Measurements from ENCODE around the gene PRKAG2.
"Not testable (repeated sequence)": the region's sequence is repeated elsewhere in the genome, so short reads cannot be mapped to it uniquely, and the experiment has no call there.

PRKAG2 gene

GRCh38 chr7:151565541-151565940, 311.4 kb downstream of the PRKAG2 start:
- FAIRE-seq (no peak), DNase-seq (ENCODE audit: extremely low spot score, insufficient read length, low read depth) (no peak)

- FAIRE-seq (no peak), DNase-seq (ENCODE audit: extremely low spot score, insufficient read length, low read depth) (no peak)
Measured at GRCh38 chr7:151560243-151560642, 316.7 kb downstream of the PRKAG2 start.

- no peak for FAIRE-seq
- no peak for DNase-seq (ENCODE audit: extremely low spot score, insufficient read length, low read depth)
Measured at GRCh38 chr7:151559557-151560183, 317.2 kb downstream of the PRKAG2 start.

- FAIRE-seq (no peak), DNase-seq (ENCODE audit: extremely low spot score, insufficient read length, low read depth) (no peak)
Measured at GRCh38 chr7:151558575-151558974, 318.3 kb downstream of the PRKAG2 start.

GRCh38 chr7:151556592-151556991, 320.3 kb downstream of the PRKAG2 start:
- no peak for DNase-seq (ENCODE audit: extremely low spot score, insufficient read length, low read depth)
- FAIRE-seq = no peak

GRCh38 chr7:151553356-151553755, 323.6 kb downstream of the PRKAG2 start:
- no peak for FAIRE-seq
- no peak for DNase-seq (ENCODE audit: extremely low spot score, insufficient read length, low read depth)

GRCh38 chr7:151552352-151553028, 324.4 kb downstream of the PRKAG2 start:
- no peak for DNase-seq (ENCODE audit: extremely low spot score, insufficient read length, low read depth)
- no peak for FAIRE-seq

- FAIRE-seq (no peak), DNase-seq (ENCODE audit: extremely low spot score, insufficient read length, low read depth) (no peak)
Measured at GRCh38 chr7:151551820-151552219, 325.1 kb downstream of the PRKAG2 start.

- DNase-seq (ENCODE audit: extremely low spot score, insufficient read length, low read depth) (peak; percentile 25), FAIRE-seq (no peak)
Measured at GRCh38 chr7:151550656-151551286, 326.1 kb downstream of the PRKAG2 start.

- FAIRE-seq = no peak
- no peak for DNase-seq (ENCODE audit: extremely low spot score, insufficient read length, low read depth)
Measured at GRCh38 chr7:151549644-151550043, 327.3 kb downstream of the PRKAG2 start.

GRCh38 chr7:151549083-151549482, 327.8 kb downstream of the PRKAG2 start:
- DNase-seq (ENCODE audit: extremely low spot score, insufficient read length, low read depth) = no peak
- no peak for FAIRE-seq

GRCh38 chr7:151544183-151544582, 332.7 kb downstream of the PRKAG2 start:
- DNase-seq (ENCODE audit: extremely low spot score, insufficient read length, low read depth) = no peak
- no peak for FAIRE-seq

- FAIRE-seq (no peak), DNase-seq (ENCODE audit: extremely low spot score, insufficient read length, low read depth) (no peak)
Measured at GRCh38 chr7:151542606-151543130, 334.2 kb downstream of the PRKAG2 start.

- FAIRE-seq = no peak
Measured at GRCh38 chr7:151541709-151542499, 335.0 kb downstream of the PRKAG2 start.

GRCh38 chr7:151540146-151540545, 336.8 kb downstream of the PRKAG2 start:
- FAIRE-seq = no peak
- no peak for DNase-seq (ENCODE audit: extremely low spot score, insufficient read length, low read depth)

More at GRCh38 chr7:151541709-151542499, 335.0 kb downstream of the PRKAG2 start:
- DNase-seq (ENCODE audit: extremely low spot score, insufficient read length, low read depth) = no peak

- FAIRE-seq (no peak), DNase-seq (ENCODE audit: extremely low spot score, insufficient read length, low read depth) (no peak)
Measured at GRCh38 chr7:151539088-151539671, 337.7 kb downstream of the PRKAG2 start.

GRCh38 chr7:151537818-151538561, 338.9 kb downstream of the PRKAG2 start:
- no peak for DNase-seq (ENCODE audit: extremely low spot score, insufficient read length, low read depth)
- no peak for FAIRE-seq

- not testable (repeated sequence) for FAIRE-seq; DNase-seq (ENCODE audit: extremely low spot score, insufficient read length, low read depth)
Measured at GRCh38 chr7:151536178-151536577, 340.7 kb downstream of the PRKAG2 start.

GRCh38 chr7:151529842-151530241, 347.1 kb downstream of the PRKAG2 start:
- DNase-seq (ENCODE audit: extremely low spot score, insufficient read length, low read depth) (no peak), FAIRE-seq (no peak)

All from GM18507 (cell line).